Measurements from ENCODE around the gene APP.
"Not testable (repeated sequence)": the region's sequence is repeated elsewhere in the genome, so short reads cannot be mapped to it uniquely, and the experiment has no call there.

APP gene

DNA sequence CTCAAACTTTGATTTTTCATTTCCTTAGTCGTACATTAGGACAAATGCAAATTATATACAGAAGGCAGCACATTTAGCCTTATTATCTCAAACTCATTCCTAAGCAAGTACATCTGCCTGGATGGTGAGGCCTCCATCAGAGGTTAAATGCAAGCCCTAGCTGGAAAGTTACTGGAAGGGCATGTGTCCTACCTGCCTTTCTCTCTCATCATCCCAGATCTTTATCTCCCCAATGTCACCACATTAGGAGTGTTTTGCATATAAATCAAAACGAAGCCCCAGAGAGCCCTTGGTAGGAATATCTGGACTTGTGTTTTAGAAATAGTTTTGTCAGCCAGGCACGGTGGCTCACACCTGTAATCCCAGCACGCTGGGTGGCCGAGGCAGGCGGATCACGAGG is 35.0 kb downstream of the APP start:
- no peak overlapping the region for H3K9ac ChIP-seq (ENCODE audit: low read length)
- no peaks in the 10 kb centered on the region for H3K9me2 ChIP-seq (replicated peaks; ENCODE audit: insufficient read depth, low read length)
- H3K4me3 ChIP-seq (ENCODE audit: low read length), result no peak overlapping the region
- no peak for DNase-seq
- no peaks in the 10 kb centered on the region for H3K27me3 ChIP-seq (replicated peaks; ENCODE audit: insufficient read depth, low read length)
- H3K4me2 ChIP-seq (ENCODE audit: low read depth, low read length), result no peak overlapping the region
- peaks cover 76% of the 10 kb centered on the region for H3K79me2 ChIP-seq (ENCODE audit: low read length)
- peaks cover 21% of the 10 kb centered on the region for H3F3A ChIP-seq (ENCODE audit: insufficient read depth, low read length)
- no peak overlapping the region for H2AFZ ChIP-seq (ENCODE audit: low read length)
- H3K9me3 ChIP-seq (replicated peaks; ENCODE audit: insufficient read depth, low read length), result no peaks in the 10 kb centered on the region
- no peaks in the 10 kb centered on the region for H3K36me3 ChIP-seq (replicated peaks; ENCODE audit: insufficient read depth, low read length)
- H3K4me1 ChIP-seq (ENCODE audit: low read length), result peaks cover 16% of the 10 kb centered on the region
- no peak overlapping the region for H3K27ac ChIP-seq (ENCODE audit: low read length)
- no peaks in the 10 kb centered on the region for H4K20me1 ChIP-seq (ENCODE audit: insufficient read depth, low read length)
- TF ChIP-seq EZH2phosphoT487 (IDR thresholded peaks at IDR 0.05; ENCODE audit: low read length), result no peak
- no peak for TF ChIP-seq EZH2 (optimal IDR thresholded peaks at IDR 0.05; ENCODE audit: low read depth, low read length)
- TF ChIP-seq, protein P1, sequence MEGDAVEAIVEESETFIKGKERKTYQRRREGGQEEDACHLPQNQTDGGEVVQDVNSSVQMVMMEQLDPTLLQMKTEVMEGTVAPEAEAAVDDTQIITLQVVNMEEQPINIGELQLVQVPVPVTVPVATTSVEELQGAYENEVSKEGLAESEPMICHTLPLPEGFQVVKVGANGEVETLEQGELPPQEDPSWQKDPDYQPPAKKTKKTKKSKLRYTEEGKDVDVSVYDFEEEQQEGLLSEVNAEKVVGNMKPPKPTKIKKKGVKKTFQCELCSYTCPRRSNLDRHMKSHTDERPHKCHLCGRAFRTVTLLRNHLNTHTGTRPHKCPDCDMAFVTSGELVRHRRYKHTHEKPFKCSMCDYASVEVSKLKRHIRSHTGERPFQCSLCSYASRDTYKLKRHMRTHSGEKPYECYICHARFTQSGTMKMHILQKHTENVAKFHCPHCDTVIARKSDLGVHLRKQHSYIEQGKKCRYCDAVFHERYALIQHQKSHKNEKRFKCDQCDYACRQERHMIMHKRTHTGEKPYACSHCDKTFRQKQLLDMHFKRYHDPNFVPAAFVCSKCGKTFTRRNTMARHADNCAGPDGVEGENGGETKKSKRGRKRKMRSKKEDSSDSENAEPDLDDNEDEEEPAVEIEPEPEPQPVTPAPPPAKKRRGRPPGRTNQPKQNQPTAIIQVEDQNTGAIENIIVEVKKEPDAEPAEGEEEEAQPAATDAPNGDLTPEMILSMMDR (IDR thresholded peaks at IDR 0.05; ENCODE audit: low read length), result no peak

DNA sequence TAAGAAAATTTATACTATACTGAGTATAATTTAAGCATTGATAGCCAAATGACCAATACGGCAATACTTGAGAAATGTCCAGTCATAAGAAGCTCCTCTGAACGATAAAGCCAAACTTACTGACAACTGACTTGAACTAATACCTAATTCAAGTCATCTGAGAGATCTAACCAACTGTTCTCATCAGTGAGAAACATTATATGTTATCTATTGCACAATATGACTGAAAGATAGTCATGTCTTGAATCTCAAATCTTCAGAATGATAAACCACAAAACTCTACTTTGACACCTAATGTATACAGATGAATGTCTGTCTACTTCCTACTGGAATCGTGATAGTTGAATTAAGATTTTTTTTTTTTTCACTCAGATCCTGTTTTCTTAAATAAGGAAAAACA is 39.0 kb downstream of the APP start:
- no peak overlapping the region for H3K4me2 ChIP-seq (ENCODE audit: low read depth, low read length)
- no peak overlapping the region for H3K4me3 ChIP-seq (ENCODE audit: low read length)
- H3K79me2 ChIP-seq (ENCODE audit: low read length), result peaks cover 71% of the 10 kb centered on the region
- H2AFZ ChIP-seq (ENCODE audit: low read length), result no peak overlapping the region
- no peak overlapping the region for H3K27ac ChIP-seq (ENCODE audit: low read length)
- H3K9me3 ChIP-seq (replicated peaks; ENCODE audit: insufficient read depth, low read length), result no peaks in the 10 kb centered on the region
- no peak overlapping the region for H3K9ac ChIP-seq (ENCODE audit: low read length)
- DNase-seq, result no peak
- H3F3A ChIP-seq (ENCODE audit: insufficient read depth, low read length), result peaks cover 5% of the 10 kb centered on the region
- no peaks in the 10 kb centered on the region for H3K27me3 ChIP-seq (replicated peaks; ENCODE audit: insufficient read depth, low read length)
- TF ChIP-seq, protein P1 (IDR thresholded peaks at IDR 0.05; ENCODE audit: low read length), result no peak
- TF ChIP-seq EZH2phosphoT487 (IDR thresholded peaks at IDR 0.05; ENCODE audit: low read length) (no peak), EZH2 (optimal IDR thresholded peaks at IDR 0.05; ENCODE audit: low read depth, low read length) (no peak)
- peaks cover 20% of the 10 kb centered on the region for H3K4me1 ChIP-seq (ENCODE audit: low read length)
- H3K36me3 ChIP-seq (replicated peaks; ENCODE audit: insufficient read depth, low read length), result no peaks in the 10 kb centered on the region
- H3K9me2 ChIP-seq (replicated peaks; ENCODE audit: insufficient read depth, low read length), result no peaks in the 10 kb centered on the region
- no peaks in the 10 kb centered on the region for H4K20me1 ChIP-seq (ENCODE audit: insufficient read depth, low read length)

DNA sequence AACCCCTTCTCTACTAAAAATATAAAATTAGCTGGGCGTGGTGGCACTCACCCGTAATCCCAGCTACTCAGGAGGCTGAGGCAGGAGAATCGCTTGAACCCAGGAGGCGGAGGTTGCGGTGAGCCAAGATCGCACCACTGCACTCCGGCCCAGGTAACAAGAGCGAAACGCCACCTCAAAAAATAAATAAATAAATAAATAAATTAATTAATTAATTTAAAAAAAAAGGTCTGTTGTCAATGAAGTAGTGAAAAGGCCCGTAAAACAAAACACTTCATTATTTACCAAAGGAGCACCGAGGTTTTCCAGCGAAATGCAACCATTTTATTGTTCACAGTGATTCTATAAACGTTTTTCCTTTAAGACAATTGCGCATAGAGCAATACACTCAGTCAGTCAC is 39.5 kb downstream of the APP start:
- not testable (repeated sequence) for H3K9ac ChIP-seq (ENCODE audit: low read length); H3K9me2 ChIP-seq (replicated peaks; ENCODE audit: insufficient read depth, low read length); H3F3A ChIP-seq (ENCODE audit: insufficient read depth, low read length); H3K27ac ChIP-seq (ENCODE audit: low read length); H3K4me2 ChIP-seq (ENCODE audit: low read depth, low read length); DNase-seq; H3K36me3 ChIP-seq (replicated peaks; ENCODE audit: insufficient read depth, low read length); H3K27me3 ChIP-seq (replicated peaks; ENCODE audit: insufficient read depth, low read length); H4K20me1 ChIP-seq (ENCODE audit: insufficient read depth, low read length); H3K9me3 ChIP-seq (replicated peaks; ENCODE audit: insufficient read depth, low read length); H2AFZ ChIP-seq (ENCODE audit: low read length); H3K4me3 ChIP-seq (ENCODE audit: low read length)
- H3K4me1 ChIP-seq (ENCODE audit: low read length), result peaks cover 15% of the 10 kb centered on the region
- H3K79me2 ChIP-seq (ENCODE audit: low read length), result peaks cover 73% of the 10 kb centered on the region

- H3K4me1 ChIP-seq (ENCODE audit: low read length), result peaks cover 15% of the 10 kb centered on the region; the same call in 1 of the 2 replicates
- H3K79me2 ChIP-seq (ENCODE audit: low read length), result peaks cover 70% of the 10 kb centered on the region
- H3K4me2 ChIP-seq (ENCODE audit: low read depth, low read length), result no peak overlapping the region
- no peaks in the 10 kb centered on the region for H4K20me1 ChIP-seq (ENCODE audit: insufficient read depth, low read length)
- H3K27me3 ChIP-seq (replicated peaks; ENCODE audit: insufficient read depth, low read length), result no peaks in the 10 kb centered on the region
- H3F3A ChIP-seq (ENCODE audit: insufficient read depth, low read length), result no peaks in the 10 kb centered on the region
- H3K9me2 ChIP-seq (replicated peaks; ENCODE audit: insufficient read depth, low read length), result no peaks in the 10 kb centered on the region
- no peaks in the 10 kb centered on the region for H3K36me3 ChIP-seq (replicated peaks; ENCODE audit: insufficient read depth, low read length)
- H3K4me3 ChIP-seq (ENCODE audit: low read length), result no peak overlapping the region
- H3K9ac ChIP-seq (ENCODE audit: low read length), result no peak overlapping the region
- DNase-seq, result no peak
- H2AFZ ChIP-seq (ENCODE audit: low read length), result no peak overlapping the region
- TF ChIP-seq EZH2phosphoT487 (IDR thresholded peaks at IDR 0.05; ENCODE audit: low read length), result no peak
- TF ChIP-seq EZH2 (optimal IDR thresholded peaks at IDR 0.05; ENCODE audit: low read depth, low read length), result no peak
- TF ChIP-seq, protein P1 (IDR thresholded peaks at IDR 0.05; ENCODE audit: low read length), result no peak
- no peak overlapping the region for H3K27ac ChIP-seq (ENCODE audit: low read length)
- H3K9me3 ChIP-seq (replicated peaks; ENCODE audit: insufficient read depth, low read length), result no peaks in the 10 kb centered on the region
Measured at GRCh38 chr21:26130249-26130881, 40.2 kb downstream of the APP start.
